H9 (cell line): ENCODE results near the gene RSPO3. TPM values are rescaled to one million over a fixed set of nuclear protein-coding genes. Genes with fewer than 3 reads are reported as not detected.

ENCODE experiments used
- DNase-seq: peaks from one replicate; pipeline ENCODE4 v3.0.0-alpha.2; 2017
- H2AFZ ChIP-seq: one replicate; pipeline ENCODE4 v1.6.1; 2013; ENCODE audit warnings: mild to moderate bottlenecking, low read length, control low read depth, moderate library complexity
- H2AK5ac ChIP-seq: 2 replicates; pipeline ENCODE4 v1.6.1; 2013; ENCODE audit warnings: low read length, control low read depth, mixed read lengths; ENCODE audit not compliant: insufficient read length
- H2BK120ac ChIP-seq: one replicate; pipeline ENCODE4 v1.6.1; 2013; ENCODE audit warnings: low read depth, mild to moderate bottlenecking, low read length, control low read depth, inconsistent platforms; ENCODE audit not compliant: poor library complexity, severe bottlenecking
- H2BK12ac ChIP-seq: 2 replicates; pipeline ENCODE4 v1.6.1; 2013; ENCODE audit warnings: low read length, control low read depth, mixed read lengths, low read depth; ENCODE audit not compliant: insufficient read length
- H2BK15ac ChIP-seq: 2 replicates; pipeline ENCODE4 v1.6.1; 2013; ENCODE audit warnings: low read depth, low read length, control low read depth
- H2BK20ac ChIP-seq: one replicate; pipeline ENCODE4 v1.6.1; 2013; ENCODE audit warnings: low read depth, mild to moderate bottlenecking, low read length, control low read depth, inconsistent platforms; ENCODE audit not compliant: poor library complexity, severe bottlenecking
- H2BK5ac ChIP-seq: 2 replicates; pipeline ENCODE4 v1.6.1; 2013; ENCODE audit warnings: low read length, control low read depth, mixed read lengths; ENCODE audit not compliant: insufficient read length
- H3K14ac ChIP-seq: 2 replicates; pipeline ENCODE4 v1.6.1; 2013; ENCODE audit warnings: low read length, control low read depth; ENCODE audit not compliant: insufficient read depth
- H3K18ac ChIP-seq: 2 replicates; pipeline ENCODE4 v1.6.1; 2013; ENCODE audit warnings: low read depth, mild to moderate bottlenecking, mixed read lengths, low read length, control low read depth; ENCODE audit not compliant: insufficient read length
- H3K23ac ChIP-seq: 2 replicates; pipeline ENCODE4 v1.6.1; 2013; ENCODE audit warnings: low read length, control low read depth, mixed read lengths, low read depth; ENCODE audit not compliant: insufficient read length
- H3K23me2 ChIP-seq: 2 replicates; pipeline ENCODE4 v1.6.1; 2013; ENCODE audit warnings: low read depth, mild to moderate bottlenecking, mixed read lengths, low read length, control low read depth; ENCODE audit not compliant: insufficient read length, poor library complexity, severe bottlenecking
- H3K27ac ChIP-seq: 2 replicates; pipeline ENCODE4 v1.5.1; 2013; ENCODE audit warnings: low read length, control low read depth, mixed read lengths, low read depth; ENCODE audit not compliant: insufficient read length
- H3K27me3 ChIP-seq: 2 replicates; pipeline ENCODE4 v1.6.1; 2013; ENCODE audit warnings: low read length, control low read depth, inconsistent platforms; ENCODE audit not compliant: insufficient read depth
- H3K4ac ChIP-seq: 2 replicates; pipeline ENCODE4 v1.6.1; 2013; ENCODE audit warnings: low read depth, mild to moderate bottlenecking, control low read depth, inconsistent platforms, low read length, moderate library complexity
- H3K4me1 ChIP-seq: 2 replicates; pipeline ENCODE4 v1.6.1; 2013; ENCODE audit warnings: low read length, control low read depth, inconsistent platforms; ENCODE audit not compliant: insufficient read depth
- H3K4me2 ChIP-seq: 2 replicates; pipeline ENCODE4 v1.6.1; 2013; ENCODE audit warnings: low read length, control low read depth, mixed read lengths; ENCODE audit not compliant: insufficient read length, insufficient read depth
- H3K56ac ChIP-seq: 2 replicates; pipeline ENCODE4 v1.6.1; 2013; ENCODE audit warnings: low read depth, mild to moderate bottlenecking, mixed read lengths, low read length, control low read depth; ENCODE audit not compliant: insufficient read length
- H3K79me1 ChIP-seq: 2 replicates; pipeline ENCODE4 v1.6.1; 2013; ENCODE audit warnings: low read depth, mild to moderate bottlenecking, moderate library complexity, low read length, control low read depth, inconsistent platforms; ENCODE audit not compliant: insufficient read depth, poor library complexity, severe bottlenecking
- H3K79me2 ChIP-seq: 2 replicates; pipeline ENCODE4 v1.6.1; 2013; ENCODE audit warnings: low read length, control low read depth, inconsistent platforms; ENCODE audit not compliant: insufficient read depth
- H3K9ac ChIP-seq: 2 replicates; pipeline ENCODE4 v1.6.1; 2013; ENCODE audit warnings: low read length, control low read depth, mixed read lengths; ENCODE audit not compliant: insufficient read length; ENCODE audit errors: extremely low read depth
- H3K9me3 ChIP-seq: one replicate; pipeline ENCODE4 v1.6.1; 2013; ENCODE audit warnings: low read depth, low read length, inconsistent platforms; ENCODE audit not compliant: control insufficient read depth
- H3T11ph ChIP-seq: one replicate; pipeline ENCODE4 v1.6.1; 2013; ENCODE audit warnings: mild to moderate bottlenecking, low read length, control low read depth, inconsistent platforms
- H4K20me1 ChIP-seq: one replicate; pipeline ENCODE4 v1.6.1; 2013; ENCODE audit not compliant: control insufficient read depth, insufficient read length, insufficient read depth
- H4K5ac ChIP-seq: 2 replicates; pipeline ENCODE4 v1.6.1; 2013; ENCODE audit warnings: low read depth, mild to moderate bottlenecking, mixed read lengths, low read length, control low read depth; ENCODE audit not compliant: insufficient read length
- H4K8ac ChIP-seq: replicated peaks from 2 replicates; pipeline ENCODE4 v1.6.1; 2013; ENCODE audit warnings: low read length, control low read depth, mixed read lengths, low read depth; ENCODE audit not compliant: insufficient read length
- H4K91ac ChIP-seq: 2 replicates; pipeline ENCODE4 v1.6.1; 2013; ENCODE audit warnings: low read depth, mild to moderate bottlenecking, moderate library complexity, mixed read lengths, low read length, control low read depth; ENCODE audit not compliant: insufficient read length
- H3K27ac Mint-ChIP-seq, 3 experiments: 2 replicates in 2 of 3; 3 replicates in 1 of 3; pipeline ENCODE4 v1.8.0; 2020 to 2021; ENCODE audit warnings: mixed read lengths in 3 of 3, mild to moderate bottlenecking in 1 of 3, moderate library complexity in 1 of 3
- H3K27me3 Mint-ChIP-seq: 2 replicates; pipeline ENCODE4 v1.8.0; 2021; ENCODE audit warnings: low read depth, mild to moderate bottlenecking, moderate library complexity, mixed read lengths
- H3K36me3 Mint-ChIP-seq, 3 experiments: 2 replicates in 2 of 3; 3 replicates in 1 of 3; pipeline ENCODE4 v1.8.0; 2020 to 2021; ENCODE audit warnings: low read depth in 3 of 3, mixed read lengths in 3 of 3; ENCODE audit not compliant: insufficient read depth in 1 of 3
- H3K4me1 Mint-ChIP-seq, 2 experiments: 2 replicates each; pipeline ENCODE4 v1.8.0; 2020; ENCODE audit warnings: mixed read lengths in 2 of 2
- H3K4me3 Mint-ChIP-seq, 2 experiments: 2 replicates in 1 of 2; 3 replicates in 1 of 2; pipeline ENCODE4 v1.8.0; 2020 to 2021; ENCODE audit warnings: mild to moderate bottlenecking in 2 of 2, mixed read lengths in 2 of 2, moderate library complexity in 1 of 2
- H3K9me3 Mint-ChIP-seq, 2 experiments: 2 replicates in 1 of 2; 3 replicates in 1 of 2; pipeline ENCODE4 v1.8.0; 2020; ENCODE audit warnings: mild to moderate bottlenecking in 2 of 2, mixed read lengths in 2 of 2, moderate library complexity in 1 of 2
- CTCF ChIP-seq: fragments of 200-600 bp; sonication (generic); conservative IDR thresholded peaks from 3 replicates; pipeline ENCODE4 v1.8.0; 2021; ENCODE audit warnings: antibody characterized with exemption, mild to moderate bottlenecking
- WGBS: extraction: QIAGEN DNeasy Blood & Tissue Kit; methylation state at CpG from one replicate; pipeline ENCODE4 v1.1.7; 2013; ENCODE audit warnings: missing lambda C conversion rate, low lambda C conversion rate, mixed read lengths; ENCODE audit not compliant: insufficient read length; ENCODE audit errors: extremely low coverage; 5-methylcytosine and 5-hydroxymethylcytosine counted together
- total RNA-seq: library from RNA; stranded (reverse); gene quantifications from 2 replicates; pipeline ENCODE4 v1.2.1, GENCODE V29; 2021

Gene RSPO3
- total RNA-seq, 1 experiment from 2014 or later: not detected

GRCh38 chr6:127085181-127085580 lies 33.3 kb upstream of the RSPO3 start:
- H4K8ac ChIP-seq: no peak overlapping the region
- H4K91ac ChIP-seq: no peak overlapping the region
- no peak overlapping the region for H3K9ac ChIP-seq
- H3K9me3 Mint-ChIP-seq: no peaks in the 10 kb centered on the region
- H2AFZ ChIP-seq: no peak overlapping the region
- H3K18ac ChIP-seq: no peak overlapping the region
- no peak overlapping the region for H3T11ph ChIP-seq
- no peak overlapping the region for H2BK5ac ChIP-seq
- no peak overlapping the region for H3K4ac ChIP-seq
- no peak overlapping the region for H3K27ac ChIP-seq
- DNase-seq: no peak
- no peaks in the 10 kb centered on the region for H3K27me3 Mint-ChIP-seq
- H3K14ac ChIP-seq: no peak overlapping the region
- no peaks in the 10 kb centered on the region for H3K36me3 Mint-ChIP-seq
- no peak overlapping the region for H3K23ac ChIP-seq
- TF ChIP-seq CTCF: no peak
- H2BK12ac ChIP-seq: no peak overlapping the region
- no peak overlapping the region for H3K56ac ChIP-seq
- no peaks in the 10 kb centered on the region for H3K27me3 ChIP-seq
- H4K5ac ChIP-seq: no peak overlapping the region
- H2AK5ac ChIP-seq: no peak overlapping the region
- WGBS: no CpG with 5 or more reads among the region's 3 CpGs
- no peaks in the 10 kb centered on the region for H3K79me2 ChIP-seq
- H3K27ac Mint-ChIP-seq: no peak overlapping the region
- no peak overlapping the region for H3K4me2 ChIP-seq
- no peaks in the 10 kb centered on the region for H4K20me1 ChIP-seq
- no peak overlapping the region for H2BK15ac ChIP-seq
- no peak overlapping the region for H2BK20ac ChIP-seq
- H3K79me1 ChIP-seq: no peaks in the 10 kb centered on the region
- H2BK120ac ChIP-seq: no peak overlapping the region
- H3K23me2 ChIP-seq: no peaks in the 10 kb centered on the region
- no peaks in the 10 kb centered on the region; the same call in 1 of the 2 replicates for H3K4me1 ChIP-seq
- H3K4me3 Mint-ChIP-seq: no peak overlapping the region
- no peaks in the 10 kb centered on the region for H3K9me3 ChIP-seq
- H3K4me1 Mint-ChIP-seq: peaks cover 8% of the 10 kb centered on the region in 2 experiments
